ENCODE data around the gene TUBA1B.

The TUBA1B gene

DNA sequence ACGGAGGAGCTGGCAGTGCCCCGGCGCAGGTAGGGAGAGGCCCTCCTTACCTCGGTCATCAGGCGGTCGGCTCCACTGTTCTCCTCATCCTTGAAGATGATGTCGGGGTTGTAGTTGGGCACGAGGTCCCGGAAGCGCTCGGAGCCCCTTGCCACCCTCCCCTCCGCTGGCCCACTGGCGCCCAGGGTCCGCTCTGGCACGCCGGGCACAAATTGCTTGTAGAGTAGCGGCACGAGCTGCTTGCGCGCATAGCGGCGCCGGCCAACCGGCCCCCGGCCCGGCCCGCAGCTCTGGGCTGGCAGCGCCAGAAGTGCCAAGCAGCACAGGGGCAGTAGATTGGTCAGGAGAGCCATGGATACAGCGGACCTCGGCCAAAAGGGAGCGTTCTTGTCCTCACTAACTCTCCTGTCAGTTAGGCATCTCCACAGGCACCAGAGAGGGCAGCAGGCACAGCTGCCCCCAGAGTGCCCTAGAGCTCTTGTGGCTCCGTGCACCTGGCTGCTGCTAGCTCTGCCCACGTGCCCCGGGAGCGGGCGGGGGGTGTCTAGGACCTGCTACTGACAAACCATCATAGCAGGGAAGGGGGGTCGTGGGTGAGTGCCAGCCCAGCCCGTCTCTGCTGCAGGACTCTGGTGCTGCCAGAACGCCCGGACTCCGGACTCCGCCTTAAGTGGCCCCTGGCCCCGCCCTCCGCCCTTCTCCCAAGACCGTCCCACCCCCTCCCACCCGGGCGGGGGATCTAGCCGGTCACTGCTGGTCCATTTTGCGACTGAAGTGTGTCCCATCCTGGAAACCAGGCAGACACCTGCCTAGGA is 36.8 kb downstream of the TUBA1B start, which contains the start of gene DHH:
Gene DHH (minus strand): TSS at position 642 of the 815 bp plus-strand sequence. CDS start 289 bp downstream, at position 353.
- Histone ChIP-seq H3K27me3 (ENCODE audit: insufficient read depth, low read depth, severe bottlenecking) (peaks cover 41% of the 10 kb centered on the region), H3K4me3 (ENCODE audit: low read depth, low read length) (peak within 1 kb of the TSS; percentile 30), H3K9me3 (ENCODE audit: severe bottlenecking) (no peaks in the 10 kb centered on the region), H3K36me3 (peaks cover 13% of the 10 kb centered on the region), H3K27ac (no peak within 1 kb of the TSS)
- TF ChIP-seq, protein P1, sequence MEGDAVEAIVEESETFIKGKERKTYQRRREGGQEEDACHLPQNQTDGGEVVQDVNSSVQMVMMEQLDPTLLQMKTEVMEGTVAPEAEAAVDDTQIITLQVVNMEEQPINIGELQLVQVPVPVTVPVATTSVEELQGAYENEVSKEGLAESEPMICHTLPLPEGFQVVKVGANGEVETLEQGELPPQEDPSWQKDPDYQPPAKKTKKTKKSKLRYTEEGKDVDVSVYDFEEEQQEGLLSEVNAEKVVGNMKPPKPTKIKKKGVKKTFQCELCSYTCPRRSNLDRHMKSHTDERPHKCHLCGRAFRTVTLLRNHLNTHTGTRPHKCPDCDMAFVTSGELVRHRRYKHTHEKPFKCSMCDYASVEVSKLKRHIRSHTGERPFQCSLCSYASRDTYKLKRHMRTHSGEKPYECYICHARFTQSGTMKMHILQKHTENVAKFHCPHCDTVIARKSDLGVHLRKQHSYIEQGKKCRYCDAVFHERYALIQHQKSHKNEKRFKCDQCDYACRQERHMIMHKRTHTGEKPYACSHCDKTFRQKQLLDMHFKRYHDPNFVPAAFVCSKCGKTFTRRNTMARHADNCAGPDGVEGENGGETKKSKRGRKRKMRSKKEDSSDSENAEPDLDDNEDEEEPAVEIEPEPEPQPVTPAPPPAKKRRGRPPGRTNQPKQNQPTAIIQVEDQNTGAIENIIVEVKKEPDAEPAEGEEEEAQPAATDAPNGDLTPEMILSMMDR (IDR thresholded peaks at IDR 0.05; ENCODE audit: low read depth, low read length), result no peak
- DNase-seq, result peak; percentile 60

GRCh38 chr12:49093792-49094159 is 37.4 kb downstream of the TUBA1B start:
- peaks cover 13% of the 10 kb centered on the region for H3K36me3 ChIP-seq
- TF ChIP-seq, protein P1 (IDR thresholded peaks at IDR 0.05; ENCODE audit: low read depth, low read length), result no peak
- no peaks in the 10 kb centered on the region for H3K9me3 ChIP-seq (ENCODE audit: severe bottlenecking)
- peak; percentile 65 for DNase-seq
- H3K4me3 ChIP-seq (ENCODE audit: low read depth, low read length), result peak overlapping the region; percentile 30
- H3K27me3 ChIP-seq (ENCODE audit: insufficient read depth, low read depth, severe bottlenecking), result peaks cover 47% of the 10 kb centered on the region
- no peak overlapping the region for H3K27ac ChIP-seq

DNA sequence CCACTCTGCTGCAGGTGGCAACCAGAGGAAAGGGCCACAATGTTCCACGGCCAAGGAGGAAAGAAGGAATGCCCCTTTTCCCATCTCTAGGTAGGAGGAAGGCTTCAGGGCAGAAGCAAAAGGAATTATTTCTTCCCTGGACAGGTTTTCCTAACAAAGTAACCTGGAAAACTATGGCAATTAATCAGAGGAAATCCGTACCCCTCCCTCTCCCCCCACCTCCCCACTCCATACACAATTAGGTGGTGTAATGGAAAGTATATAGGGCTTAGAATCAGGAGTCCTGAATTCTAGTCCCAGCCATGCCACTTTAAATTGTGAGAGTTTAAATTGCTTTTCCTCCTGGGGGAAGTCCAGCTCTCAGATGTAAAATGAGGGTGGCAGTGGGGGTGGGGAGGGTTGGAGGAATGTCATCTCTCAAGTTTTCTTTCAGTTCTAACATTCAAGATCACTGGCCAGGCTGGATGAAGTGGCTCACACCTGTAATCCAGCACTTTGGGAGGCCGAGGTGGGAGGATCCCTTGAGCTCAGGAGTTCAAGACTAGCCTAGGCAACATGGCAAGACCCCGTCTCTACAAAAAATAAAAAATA is 38.3 kb downstream of the TUBA1B start:
- Histone ChIP-seq H3K27me3 (ENCODE audit: insufficient read depth, low read depth, severe bottlenecking) (peaks cover 50% of the 10 kb centered on the region), H3K27ac (no peak overlapping the region), H3K36me3 (peaks cover 13% of the 10 kb centered on the region), H3K9me3 (ENCODE audit: severe bottlenecking) (no peaks in the 10 kb centered on the region), H3K4me3 (ENCODE audit: low read depth, low read length) (no peak overlapping the region)
- TF ChIP-seq, protein P1 (IDR thresholded peaks at IDR 0.05; ENCODE audit: low read depth, low read length), result no peak
- DNase-seq, result no peak

GRCh38 chr12:49092086-49092815 is 38.9 kb downstream of the TUBA1B start:
- Histone ChIP-seq H3K36me3 (peaks cover 7% of the 10 kb centered on the region), H3K27ac (no peak overlapping the region), H3K27me3 (ENCODE audit: insufficient read depth, low read depth, severe bottlenecking) (peaks cover 50% of the 10 kb centered on the region), H3K9me3 (ENCODE audit: severe bottlenecking) (no peaks in the 10 kb centered on the region), H3K4me3 (ENCODE audit: low read depth, low read length) (peak overlapping the region; percentile 37)
- DNase-seq, result peak; percentile 77
- TF ChIP-seq, protein P1 (IDR thresholded peaks at IDR 0.05; ENCODE audit: low read depth, low read length), result peak; percentile 72

DNA sequence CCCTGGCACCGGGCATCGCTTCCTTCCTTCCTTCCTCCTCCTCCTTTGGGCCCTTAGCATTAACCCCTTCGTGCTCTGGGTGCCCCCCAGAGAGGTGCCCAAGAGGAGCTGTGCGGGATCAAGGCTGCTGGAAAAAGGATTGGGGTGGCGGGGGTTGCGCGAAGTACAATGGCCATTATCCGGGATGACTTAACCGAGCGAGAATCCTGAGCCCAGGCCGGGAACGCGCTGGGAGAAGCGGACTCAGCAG is 39.4 kb downstream of the TUBA1B start:
- TF ChIP-seq, protein P1 (IDR thresholded peaks at IDR 0.05; ENCODE audit: low read depth, low read length), result no peak
- Histone ChIP-seq H3K27me3 (ENCODE audit: insufficient read depth, low read depth, severe bottlenecking) (peaks cover 50% of the 10 kb centered on the region), H3K4me3 (ENCODE audit: low read depth, low read length) (peak overlapping the region; percentile 37), H3K36me3 (peaks cover 2% of the 10 kb centered on the region), H3K27ac (no peak overlapping the region), H3K9me3 (ENCODE audit: severe bottlenecking) (no peaks in the 10 kb centered on the region)
- no peak for DNase-seq

Measured in WERI-Rb-1 (cell line).